Sciatic nerve (tissue), 2 donors: Measurements from ENCODE around the gene C18orf32. TPM values are rescaled to one million over a fixed set of nuclear protein-coding genes. Genes with fewer than 3 reads are reported as not detected.

Experiments
- ATAC-seq: fragments of 200-7000 bp; cut with Tn5 transposase; one replicate; pipeline ENCODE4 v1.9.1; 2020; ENCODE audit warnings: mild to moderate bottlenecking, moderate library complexity
- DNase-seq: peaks from one replicate; pipeline ENCODE4 v3.0.0-alpha.2; 2020; ENCODE audit warnings: low spot score
- intact Hi-C: fragments of 100-400 bp; cut with DNase I; formaldehyde crosslinking; loops from one replicate; pipeline ENCODE4 v1.14.2; 2022
- total RNA-seq: library from RNA; stranded (reverse); fragmentation: NEBNext Ultra II Directional; extraction: Animal tissue kit (Norgen Biotek cat#: 25700); gene quantifications from one replicate; pipeline ENCODE4 v1.2.1, GENCODE V29; 2021
- donor health status: DM: no; HTN: no; CAD: no.
- donor health status: DM: no; HTN: no; CAD: no.

The C18orf32 gene
- total RNA-seq, 1 donor from 2014 or later: 54.6 TPM

DNA sequence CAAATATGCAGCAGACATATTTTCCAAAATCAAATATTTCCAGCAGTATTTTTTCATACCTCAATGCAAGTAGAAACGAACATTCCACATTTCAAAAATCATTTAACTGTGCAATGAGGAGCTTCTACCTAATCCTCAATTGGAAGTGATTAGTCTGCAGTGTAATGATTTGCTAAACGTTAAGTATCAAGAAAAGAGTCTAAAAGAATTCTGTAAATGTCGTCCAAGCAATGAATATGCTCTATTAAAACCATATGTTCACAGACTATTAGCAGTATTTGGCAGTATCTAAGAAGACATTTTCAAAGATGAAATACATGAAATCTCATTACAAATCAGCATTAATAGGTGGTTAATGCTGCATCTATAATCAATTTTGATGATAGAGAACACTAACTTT, 42.5 kb downstream of the C18orf32 start:
- ATAC-seq: no peak
- intact Hi-C loops: loop anchor here (5.0 kb wide), 1 partner anchor 52 kb away; no protein-coding TSS in a partner anchor

DNA sequence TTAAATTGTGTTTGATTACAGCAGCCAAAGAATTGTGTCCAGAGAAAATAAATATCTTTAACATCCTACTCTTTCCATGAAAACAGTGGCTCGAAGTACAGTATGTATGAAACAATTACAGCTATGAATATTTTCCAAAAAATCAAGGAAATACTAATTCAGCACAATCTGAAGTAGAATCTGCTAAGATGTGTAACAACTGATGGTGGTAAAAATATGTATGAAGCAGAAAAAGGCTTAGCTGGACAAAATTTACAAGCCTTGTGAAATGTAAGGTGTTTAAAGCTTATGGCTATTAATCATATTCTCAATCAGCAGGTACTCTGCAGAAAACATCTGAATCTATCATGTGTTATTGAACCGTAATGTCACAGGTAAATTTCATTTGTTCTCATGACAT, 43.2 kb downstream of the C18orf32 start:
- DNase-seq (no peak), ATAC-seq (no peak)
- intact Hi-C loops: loop anchor here (5.0 kb wide), 1 partner anchor 52 kb away; no protein-coding TSS in a partner anchor

More for the DNA sequence above, 42.5 kb downstream of the C18orf32 start:
- DNase-seq: no peak

DNA sequence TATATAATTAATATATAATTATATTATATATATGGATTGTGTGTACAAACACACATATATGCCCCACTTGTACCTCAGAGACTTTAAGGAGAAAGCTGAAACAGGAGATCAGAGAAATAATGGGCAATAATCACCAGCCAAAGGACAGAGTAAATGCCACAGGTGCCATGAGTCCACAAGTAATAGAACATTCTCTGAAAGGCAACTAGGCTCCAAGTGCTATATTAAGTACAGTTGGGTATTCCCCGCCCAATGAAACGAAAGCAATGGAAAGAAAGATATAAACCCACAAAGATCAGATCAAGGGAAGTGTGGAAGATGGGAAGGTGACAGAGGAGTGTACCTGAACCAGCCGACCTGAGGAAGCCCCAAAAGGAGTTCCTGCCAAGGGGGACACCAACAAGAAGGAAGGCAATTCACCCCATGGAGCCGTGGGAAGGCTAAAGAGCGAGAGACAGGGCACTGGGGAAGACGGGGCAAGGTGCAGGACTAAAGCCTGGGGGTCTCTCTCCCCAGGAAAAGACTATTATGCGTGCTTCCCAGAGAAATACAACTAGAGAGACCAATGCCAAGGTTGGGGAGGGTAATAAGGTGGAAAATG, 45.6 kb downstream of the C18orf32 start:
- intact Hi-C loops: loop anchor here (5.0 kb wide), 1 partner anchor 49 kb away; no protein-coding TSS in a partner anchor
- no peak for DNase-seq
- ATAC-seq: no peak

DNA sequence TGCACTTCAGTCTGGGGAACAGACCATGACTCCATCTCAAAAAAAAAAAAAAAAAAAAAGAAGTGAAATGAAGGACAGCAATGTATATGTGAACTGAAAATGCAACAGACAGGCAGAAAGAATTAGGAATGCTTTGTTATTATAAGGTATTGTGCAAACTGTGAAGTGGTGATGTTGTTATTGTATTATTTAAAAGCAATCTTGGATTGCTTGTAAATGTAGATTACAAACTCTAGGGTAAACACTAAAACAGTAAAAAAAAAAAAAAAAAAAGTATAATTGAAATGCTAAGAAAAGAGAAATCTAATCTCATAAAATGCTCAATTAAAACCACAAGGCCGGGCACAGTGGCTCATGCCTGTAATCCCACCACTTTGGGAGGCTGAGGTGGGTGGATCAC, 51.9 kb downstream of the C18orf32 start:
- DNase-seq (no peak), ATAC-seq (no peak)
- intact Hi-C loops: no loop called here

GRCh38 chr18:49432602-49433001, 54.4 kb downstream of the C18orf32 start:
- no peak for DNase-seq
- ATAC-seq: no peak
- intact Hi-C loops: no loop called here

GRCh38 chr18:49431165-49431962, 55.7 kb downstream of the C18orf32 start:
- DNase-seq (no peak), ATAC-seq (no peak)
- intact Hi-C loops: no loop called here

Other genes starting within 250 kb of the C18orf32 start
- 82.7 TPM for gene DYM, start 26.6 kb downstream of the C18orf32 start, total RNA-seq
- 1,143 TPM for gene RPL17, start 5.2 kb upstream of the C18orf32 start, total RNA-seq
- gene LIPG, start 74.8 kb upstream of the C18orf32 start, total RNA-seq: 5.8 TPM